Measurements from ENCODE around the gene KAT2B. TPM values are rescaled to one million over a fixed set of nuclear protein-coding genes. Genes with fewer than 3 reads are reported as not detected.

Gene KAT2B
- total and polyA plus RNA-seq, 2 of the 8 experiments (the other 6 are each of a cell fraction or from before 2014, with no cell fraction given) = 0.24 to 0.91 TPM

DNA sequence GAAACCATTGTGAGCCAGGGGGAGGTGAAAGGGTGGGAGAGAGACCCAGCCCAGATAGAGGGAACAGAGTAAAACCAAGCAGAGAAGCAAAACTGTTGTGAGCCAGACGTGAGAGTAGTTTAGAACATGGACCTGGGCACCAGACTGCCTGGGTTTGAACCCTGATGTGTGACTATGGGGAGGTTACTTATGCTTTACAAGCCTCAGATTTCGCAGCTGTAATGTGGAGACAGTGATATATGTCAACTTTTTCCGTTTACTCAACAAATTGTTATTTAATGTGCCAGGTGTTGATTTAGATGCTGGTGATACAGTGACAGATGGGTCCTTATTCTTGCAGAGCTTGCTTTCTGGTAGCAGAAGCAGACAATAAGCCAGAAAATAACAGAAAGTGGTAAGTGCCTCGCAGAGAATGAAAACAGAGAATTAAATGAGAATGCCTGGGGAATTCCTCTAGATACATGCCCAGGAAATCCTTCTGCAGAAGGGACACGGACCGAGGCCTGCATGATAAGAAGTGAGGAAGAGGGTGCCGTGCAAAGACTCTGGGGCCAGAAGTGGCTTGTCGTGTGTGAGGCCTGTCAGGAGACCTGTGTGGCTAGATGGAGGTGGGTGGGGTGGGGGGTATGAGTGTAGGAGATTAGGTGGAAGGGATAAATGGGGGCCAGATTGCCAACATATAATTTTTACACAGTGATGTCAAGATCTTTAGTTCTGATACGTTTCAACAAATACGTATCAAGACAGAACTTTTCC, 15.0 kb downstream of the KAT2B start:
- Histone ChIP-seq H3K79me1 (ENCODE audit: low read depth, low read length) (no peaks in the 10 kb centered on the region), H3K36me3 (ENCODE audit: control insufficient read depth in 2 of 4, insufficient read depth in 4 of 4, low read length in 3 of 4) (no peaks in the 10 kb centered on the region), H2BK15ac (ENCODE audit: low read length) (no peak overlapping the region), H3K23ac (ENCODE audit: insufficient read length) (no peak overlapping the region), H3K18ac (ENCODE audit: extremely low read depth, low read length) (no peak overlapping the region), H2BK20ac (ENCODE audit: low read length) (no peak overlapping the region), H3K9ac (replicated peaks in 1 of 4; ENCODE audit: extremely low read depth in 1 of 4, low read depth in 3 of 4, low read length in 3 of 4) (no peak overlapping the region), H3K79me2 (ENCODE audit: control insufficient read depth in 1 of 2, insufficient read depth in 2 of 2, low read length in 2 of 2) (no peaks in the 10 kb centered on the region), H3K4me2 (ENCODE audit: insufficient read depth in 1 of 2, low read depth in 2 of 2, low read length in 2 of 2) (no peak overlapping the region), H3K4me3 (ENCODE audit: extremely low read depth in 1 of 4, insufficient read depth in 2 of 4, low read depth in 3 of 4, low read length in 4 of 4) (no peak overlapping the region), H4K20me1 (replicated peaks in 1 of 2; ENCODE audit: control insufficient read depth in 1 of 2, insufficient read depth in 2 of 2, low read length in 2 of 2) (no peaks in the 10 kb centered on the region), H2BK12ac (ENCODE audit: low read depth, low read length) (no peak overlapping the region), H3K14ac (ENCODE audit: insufficient read length) (no peak overlapping the region), H3K27me3 (replicated peaks in 1 of 4; ENCODE audit: control insufficient read depth in 3 of 4, extremely low read depth in 1 of 4, insufficient read depth in 3 of 4, low read length in 3 of 4) (no peaks in the 10 kb centered on the region), H2BK5ac (ENCODE audit: low read depth, low read length) (no peak overlapping the region), H3K4me1 (replicated peaks in 1 of 4; ENCODE audit: control insufficient read depth in 3 of 4, insufficient read depth in 4 of 4, low read length in 3 of 4) (peaks cover 0 to 2% (median 0%) of the 10 kb centered on the region in 4 experiments; a peak in 1 of 7 replicates), H2BK120ac (replicated peaks; ENCODE audit: low read depth, low read length) (no peak overlapping the region), H3K9me3 (ENCODE audit: insufficient read depth in 2 of 2, low read depth in 1 of 2, low read length in 1 of 2) (no peaks in the 10 kb centered on the region), H4K91ac (replicated peaks; ENCODE audit: insufficient read length, low read length) (no peak overlapping the region), H2AFZ (ENCODE audit: low read length) (no peak overlapping the region), H3K4ac (replicated peaks; ENCODE audit: insufficient read length, low read depth, low read length) (no peak overlapping the region), H3K23me2 (ENCODE audit: low read depth, low read length) (peaks cover 2% of the 10 kb centered on the region; the same call in 1 of the 2 replicates), H3K56ac (replicated peaks; ENCODE audit: insufficient read length, low read depth, low read length) (no peak overlapping the region), H4K5ac (ENCODE audit: insufficient read length, low read depth, low read length) (no peak overlapping the region), H2AK5ac (ENCODE audit: low read depth, low read length) (no peak overlapping the region), H3K27ac (ENCODE audit: low read depth, low read length) (no peak overlapping the region), H4K8ac (ENCODE audit: extremely low read depth, insufficient read depth, low read length) (no peak overlapping the region)
- 68% methylated on average over 10 of the region's 10 CpGs; no CpG with 5 or more reads in 1 of the 2 experiments for WGBS, 2 experiments (ENCODE audit: extremely low coverage in 1 of 2, insufficient coverage in 1 of 2, insufficient read length in 1 of 2, insufficient replicate concordance in 2 of 2, low coverage in 1 of 2, low lambda C conversion rate in 2 of 2, missing lambda C conversion rate in 1 of 2)
- CTCF ChIA-PET (ENCODE audit: partially characterized antibody) = interaction anchor here (0.7 to 1.5 kb wide), 2 partner anchors 14 to 115 kb away, joined by 3 read pairs; no protein-coding TSS in a partner anchor
- TF ChIP-seq SRF (IDR thresholded peaks at IDR 0.05; ENCODE audit: low read depth, low read length) = no peak
- no peak for TF ChIP-seq JUND (IDR thresholded peaks at IDR 0.05; ENCODE audit: low read length)
- TF ChIP-seq NANOG (IDR thresholded peaks at IDR 0.05; ENCODE audit: insufficient read depth, low read depth, low read length, poor library complexity, severe bottlenecking) = no peak
- no peak for TF ChIP-seq EGR1 (IDR thresholded peaks at IDR 0.05; ENCODE audit: borderline replicate concordance, low read depth, low read length)
- TF ChIP-seq EP300 (IDR thresholded peaks at IDR 0.05; ENCODE audit: borderline replicate concordance in 1 of 2, low read depth in 2 of 2, low read length in 2 of 2) = no peak
- DNase-seq (ENCODE audit: low read depth in 1 of 2, low spot score in 2 of 2) (no peak), FAIRE-seq (no peak)
- POLR2A ChIA-PET (ENCODE audit: partially characterized antibody) = no interaction called here
